A673 (cell line): Measurements from ENCODE around the gene CPA4.

Source experiments
- CTCF ChIP-seq: fragments of 300-800, 200-600 bp; sonication (generic); conservative IDR thresholded peaks from 2 replicates; pipeline ENCODE4 v1.5.1; 2017; ENCODE audit warnings: low read depth, mild to moderate bottlenecking, antibody characterized with exemption, low read length, moderate library complexity, mixed read lengths
- EZH2 ChIP-seq: fragments of 200-600 bp; sonication (generic); IDR thresholded peaks from 2 replicates; pipeline ENCODE4 v1.6.1; 2017; ENCODE audit warnings: borderline replicate concordance, low read depth, mild to moderate bottlenecking, mixed read lengths, antibody characterized with exemption, low read length; ENCODE audit not compliant: poor library complexity, severe bottlenecking

GRCh38 chr7:130360518-130360917, 67.6 kb downstream of the CPA4 start:
- TF ChIP-seq CTCF: no peak
- no peak for TF ChIP-seq EZH2
